Measurements from ENCODE around the gene F11R.
"Not testable (repeated sequence)": the region's sequence is repeated elsewhere in the genome, so short reads cannot be mapped to it uniquely, and the experiment has no call there.

The F11R gene

GRCh38 chr1:161020509-161021164 is at the start of gene F11R:
Gene F11R (minus strand): TSS chr1:161021152. CDS start chr1:161021073, 79 bp downstream.
- no peak for DNase-seq

DNA sequence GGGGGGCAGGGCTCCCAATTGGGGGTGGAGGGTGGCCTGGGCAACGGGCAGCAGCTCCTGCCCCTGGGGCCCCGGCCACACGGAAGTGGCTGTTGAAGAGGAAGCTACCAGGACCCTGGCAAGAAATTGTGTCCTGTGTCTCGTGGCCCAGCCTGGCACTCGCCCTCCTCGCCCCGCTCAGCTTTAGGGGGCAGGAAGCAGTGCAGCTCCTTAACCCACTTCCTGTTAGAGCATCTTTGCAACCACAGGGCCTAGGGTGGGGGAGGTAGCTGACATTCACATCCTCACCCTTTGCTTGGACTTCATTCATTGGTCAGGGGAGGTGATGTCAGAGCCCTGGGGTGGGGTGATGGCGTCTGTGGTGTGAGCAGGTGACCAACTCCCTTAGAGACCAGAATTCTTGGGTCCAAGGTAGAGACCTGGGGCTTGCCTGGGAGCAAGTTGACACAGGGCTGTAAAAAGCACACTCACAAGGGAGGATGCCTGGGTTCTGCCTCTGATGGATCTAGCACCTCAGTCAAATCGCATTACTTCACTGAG is 48.8 kb upstream of the F11R start, which contains the start of gene ARHGAP30:
Gene ARHGAP30, minus strand, starts transcription at position 161 of the 540 bp plus-strand sequence. CDS start 267 bp downstream, outside the sequence.
- DNase-seq, result no peak

- DNase-seq, result no peak
Observed at GRCh38 chr1:161069241-161069640, 48.3 kb upstream of the F11R start.

DNA sequence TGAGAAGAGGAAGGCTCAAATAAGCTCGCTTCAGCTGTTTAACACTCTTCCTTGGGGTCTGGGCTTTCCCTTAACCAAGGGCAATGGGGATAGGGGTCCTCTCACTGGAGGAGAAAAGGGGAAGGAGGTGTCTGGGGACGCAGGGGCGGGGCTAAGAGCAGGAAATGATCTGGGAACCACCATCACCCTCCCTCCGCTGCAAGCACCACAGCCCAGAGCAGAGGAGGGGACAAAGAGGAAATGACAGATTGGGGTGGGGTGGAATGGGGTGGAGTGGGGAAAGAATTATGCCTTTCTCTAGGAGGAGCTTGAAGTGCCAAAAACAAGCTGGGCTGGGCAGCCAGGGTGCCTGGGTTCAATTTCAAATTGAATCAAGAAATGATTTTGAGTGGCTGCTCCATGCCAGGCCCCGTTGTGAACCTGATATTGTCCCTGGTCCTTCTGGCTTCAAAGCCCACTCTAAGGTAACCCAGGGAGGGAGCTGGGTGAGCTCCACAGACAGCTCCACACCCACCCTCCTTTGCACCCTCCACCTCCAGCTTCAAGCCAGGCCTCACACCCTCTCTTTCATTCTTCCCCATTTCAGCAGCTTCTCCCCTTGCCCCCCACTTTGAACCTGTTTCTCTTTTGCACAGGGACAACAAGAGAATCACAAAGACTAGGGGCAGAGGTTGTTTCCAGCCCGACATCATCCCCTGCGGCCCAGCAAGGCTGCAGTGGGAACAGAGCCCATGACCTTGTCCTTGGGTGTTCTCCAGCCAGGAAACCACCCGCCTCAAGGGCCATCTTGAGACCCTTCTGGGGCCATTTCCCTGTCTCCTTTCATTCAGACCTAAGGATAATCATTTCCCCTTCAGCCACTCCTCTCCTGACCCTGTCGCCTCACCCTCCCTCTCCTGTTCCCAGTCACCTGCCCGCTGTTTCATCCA is 47.6 kb upstream of the F11R start:
- DNase-seq, result no peak

DNA sequence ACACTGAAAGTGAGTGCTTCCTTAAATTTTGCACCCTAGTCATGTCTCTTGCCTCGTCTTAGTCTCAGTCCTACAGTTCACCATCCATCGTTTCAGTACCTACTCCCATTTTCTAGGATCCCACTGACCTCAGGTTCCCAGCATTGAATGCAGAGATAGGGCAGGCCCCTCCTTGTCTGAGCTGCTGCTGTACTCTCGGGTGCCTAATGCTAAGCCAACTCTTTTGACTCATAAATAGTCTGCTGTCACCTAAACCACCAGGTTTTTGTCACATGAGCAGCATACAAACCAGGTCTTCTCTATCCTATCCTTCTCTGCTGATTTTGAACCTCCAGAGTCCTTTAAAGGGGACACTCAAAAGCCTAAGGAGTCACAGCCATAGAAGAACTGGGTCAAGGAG is 45.7 kb upstream of the F11R start:
- DNase-seq, result no peak

DNA sequence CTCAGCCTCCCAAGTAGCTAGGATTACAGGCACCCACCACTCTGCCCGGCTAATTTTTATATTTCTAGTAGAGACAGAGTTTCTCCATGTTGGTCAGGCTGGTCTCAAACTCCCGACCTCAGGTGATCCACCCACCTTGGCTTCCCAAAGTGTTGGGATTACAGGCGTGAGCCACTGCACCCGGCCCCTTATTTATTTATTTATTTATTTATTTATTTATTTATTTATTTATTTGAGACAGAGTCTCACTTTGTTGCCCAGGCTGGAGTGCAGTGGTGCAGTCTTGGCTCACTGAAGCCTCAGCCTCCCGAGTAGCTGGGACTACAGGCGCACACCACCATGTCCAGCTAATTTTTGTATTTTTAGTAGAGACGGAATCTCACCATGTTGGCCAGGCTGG is 44.7 kb upstream of the F11R start:
- not testable (repeated sequence) for DNase-seq

- not testable (repeated sequence) for DNase-seq
Observed at GRCh38 chr1:161063936-161064335, 43.0 kb upstream of the F11R start.

- no peak for DNase-seq
Observed at GRCh38 chr1:161061419-161061818, 40.5 kb upstream of the F11R start.

- DNase-seq, result no peak
Observed at GRCh38 chr1:161059293-161059692, 38.3 kb upstream of the F11R start.

DNA sequence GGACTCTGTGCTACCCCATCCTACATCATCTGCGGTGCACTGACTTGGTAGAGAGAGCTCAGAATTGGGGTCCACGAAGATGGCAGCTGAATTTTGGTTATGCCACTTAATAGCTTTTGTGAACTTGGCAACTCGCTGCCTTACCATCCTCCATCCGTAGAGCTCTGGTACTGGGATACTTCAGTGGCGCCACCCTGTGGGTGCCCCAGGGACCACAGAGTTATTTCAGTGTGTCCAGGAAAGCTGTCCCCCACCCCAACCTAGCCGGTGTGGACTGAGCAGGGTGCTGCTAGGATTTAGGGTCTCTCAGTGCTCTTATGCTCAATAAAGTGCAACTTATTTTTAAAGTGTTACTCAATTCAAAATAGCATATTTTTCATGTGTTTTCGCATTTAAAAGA is 33.9 kb upstream of the F11R start:
- DNase-seq, result no peak

- no peak for DNase-seq
Observed at GRCh38 chr1:161054232-161054631, 33.3 kb upstream of the F11R start.

DNA sequence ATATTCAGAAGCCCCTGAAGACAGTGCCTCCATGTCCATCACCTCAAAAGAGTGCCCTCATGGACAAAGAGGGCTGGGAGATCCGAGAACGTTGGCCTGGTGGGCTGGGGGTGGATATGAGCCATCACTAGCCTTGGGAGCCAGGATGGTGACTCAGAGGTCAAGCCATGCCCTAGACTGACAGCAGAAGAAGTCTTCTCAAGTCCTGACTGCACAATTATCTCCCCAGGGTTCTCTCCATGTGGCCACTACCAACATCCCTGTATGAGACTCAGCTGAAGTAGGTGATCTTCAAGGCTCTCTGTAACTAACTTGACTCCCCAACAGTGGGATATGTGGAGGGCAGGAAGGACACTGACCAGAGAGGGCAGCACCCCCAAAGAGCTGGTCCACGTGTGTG is 31.9 kb upstream of the F11R start:
- no peak for DNase-seq

- DNase-seq, result no peak
Observed at GRCh38 chr1:161051219-161051618, 30.3 kb upstream of the F11R start.

DNA sequence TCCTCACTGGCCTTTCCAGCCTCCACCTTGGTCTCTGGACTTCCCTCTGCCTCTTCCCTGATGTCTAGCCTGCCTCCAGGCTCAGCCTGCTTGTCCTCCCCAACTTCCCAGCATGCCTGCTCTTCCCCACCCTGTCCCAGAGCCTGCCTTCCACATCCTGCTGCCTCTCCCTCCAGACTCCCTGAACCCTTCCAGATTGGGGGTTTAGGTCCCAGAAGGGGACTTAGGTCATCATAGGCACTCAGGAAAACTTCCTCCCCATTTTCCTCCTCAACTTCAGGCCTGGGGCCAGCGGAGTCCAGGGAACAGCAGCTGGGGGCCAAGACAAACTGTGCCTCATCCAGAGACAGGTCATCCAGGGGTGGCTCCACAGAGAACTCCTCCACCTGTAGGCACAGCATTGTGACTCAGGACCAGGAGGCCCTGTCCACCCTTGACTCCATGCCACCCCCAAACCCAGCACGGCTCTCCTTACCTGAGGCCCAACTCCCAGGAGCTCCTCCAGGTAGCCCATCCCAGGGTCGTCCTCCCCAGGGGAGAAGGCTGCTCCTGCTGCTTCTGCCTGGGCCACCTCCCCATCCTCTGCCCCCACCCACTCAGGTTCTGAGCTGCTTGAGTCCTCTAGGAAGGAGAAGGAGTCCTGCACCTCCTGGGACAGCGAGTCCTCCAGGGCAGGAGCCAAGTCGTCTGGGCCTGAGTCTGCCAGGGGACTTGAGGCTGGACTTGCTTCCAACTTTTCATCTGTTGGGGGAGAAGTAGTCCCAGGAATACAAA is 28.2 kb upstream of the F11R start:
- no peak for DNase-seq

DNA sequence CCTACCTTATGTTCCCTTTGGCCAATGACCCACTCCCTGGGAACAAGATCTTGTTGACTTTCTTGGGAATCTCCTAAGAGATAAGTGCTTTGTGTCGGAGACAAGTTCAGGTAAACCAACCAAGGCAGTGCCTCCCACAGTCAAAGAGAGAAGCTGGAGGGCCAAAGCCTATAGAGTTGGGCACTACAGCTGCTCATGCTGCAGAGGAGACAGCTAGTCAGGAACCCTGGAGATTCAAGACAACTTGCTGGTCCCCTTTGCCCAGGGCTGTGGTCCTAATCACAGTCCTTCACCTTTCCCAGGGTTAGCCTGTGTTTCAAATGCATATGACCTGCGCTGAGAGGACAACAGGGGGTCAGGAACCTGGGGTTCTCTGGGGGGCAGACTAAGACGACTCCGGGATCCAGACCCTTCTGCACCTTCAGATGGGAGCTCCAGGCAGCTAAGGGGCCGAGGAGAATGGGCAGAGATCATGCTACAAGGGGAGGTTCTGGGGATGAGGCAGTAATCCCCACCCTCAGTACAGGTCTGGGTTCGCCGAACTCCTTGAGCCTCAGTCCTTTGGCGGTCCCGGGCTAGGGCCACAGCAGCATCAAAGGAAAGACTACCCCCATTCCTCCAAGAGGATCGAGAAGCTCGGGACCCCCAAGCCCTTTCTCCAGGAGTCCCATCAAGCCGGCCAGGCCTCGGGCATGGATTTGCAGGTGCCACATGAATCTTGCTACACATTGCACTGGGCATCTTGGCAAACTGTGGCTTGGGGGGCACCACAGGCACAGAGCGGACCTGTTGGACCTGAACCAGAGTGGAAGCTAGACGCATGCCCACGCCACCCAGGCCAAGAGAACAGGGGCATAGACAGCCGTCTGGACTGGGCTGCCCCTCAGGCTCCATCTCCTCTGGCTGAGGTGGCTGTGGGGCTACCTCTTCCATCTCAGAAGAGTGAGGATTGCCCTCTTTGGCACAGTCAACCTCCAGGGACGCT is 26.8 kb upstream of the F11R start:
- no peak for DNase-seq

DNA sequence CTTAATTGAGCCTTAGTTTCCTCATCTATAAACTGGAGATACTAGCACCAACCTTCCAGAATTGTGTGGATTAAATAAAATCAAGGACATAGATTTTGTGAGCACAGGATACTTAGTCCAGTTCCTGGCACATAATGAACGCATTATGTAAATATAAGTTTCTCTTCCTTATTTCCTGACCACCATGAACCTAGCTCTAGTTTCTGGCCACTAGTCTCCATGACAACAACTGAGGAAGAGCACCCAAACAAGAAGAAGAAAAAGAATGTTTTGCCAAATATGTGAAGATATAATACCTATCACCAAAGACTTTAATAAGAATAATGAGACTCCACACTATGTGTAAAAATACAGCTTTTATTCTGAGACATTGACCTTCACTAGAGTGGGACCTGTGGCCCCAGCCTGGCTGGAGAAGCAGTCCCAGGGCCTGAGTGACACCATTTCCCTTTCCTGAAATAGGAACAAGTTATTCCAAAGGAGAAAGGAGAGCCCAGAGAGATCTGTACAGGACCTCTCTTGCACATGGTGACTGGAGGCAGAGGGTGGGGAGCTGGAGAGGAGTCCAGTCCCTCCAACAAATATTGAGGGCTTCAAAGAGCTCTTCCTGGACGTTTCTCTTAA is 25.8 kb upstream of the F11R start:
- no peak for DNase-seq

DNA sequence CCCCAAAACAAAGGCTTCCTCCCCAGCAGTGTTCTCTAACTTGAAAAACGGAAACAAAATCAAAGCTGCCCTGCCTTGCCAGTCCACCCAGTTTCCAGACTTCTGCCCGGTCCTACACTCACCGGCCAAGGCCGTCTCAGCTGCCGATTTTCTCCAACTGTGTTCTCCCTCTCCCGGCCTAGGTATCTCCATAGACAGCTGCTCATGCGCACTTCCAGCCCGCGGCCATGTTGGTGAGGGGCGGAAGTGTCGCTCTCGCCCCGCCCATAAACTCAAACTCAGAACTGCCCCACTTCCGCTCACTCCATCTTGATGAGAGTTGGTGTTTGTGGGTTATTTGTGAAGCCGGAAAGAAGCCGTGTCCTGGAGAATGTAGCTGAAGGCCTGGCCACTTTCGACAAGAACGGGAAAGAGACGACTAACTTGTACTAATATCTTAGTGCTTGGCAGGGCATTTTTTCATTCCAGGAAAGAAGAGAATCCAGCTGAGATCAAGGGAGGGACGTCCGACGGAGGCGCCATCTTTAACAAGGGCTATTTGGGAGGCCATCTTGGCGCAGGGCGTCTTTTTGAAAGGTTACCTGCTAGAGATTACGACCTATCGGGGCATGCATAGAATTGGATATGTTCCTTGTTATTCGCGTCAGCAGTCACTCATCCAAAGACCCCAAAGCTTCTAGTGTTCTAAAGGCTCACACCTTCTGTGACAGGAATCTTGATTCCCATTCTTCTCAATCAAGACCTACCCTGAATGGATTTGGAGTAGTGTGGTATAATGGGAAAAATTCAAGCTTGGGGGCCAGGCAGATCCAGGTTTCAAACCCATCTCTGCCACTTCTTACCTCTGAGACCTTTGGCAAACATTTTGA is 25.0 kb upstream of the F11R start, which contains the start of gene USF1:
Gene USF1, minus strand, starts transcription at position 242 of the 869 bp plus-strand sequence. CDS start 2,702 bp downstream, outside the sequence.
- DNase-seq, result peak; percentile 97

DNA sequence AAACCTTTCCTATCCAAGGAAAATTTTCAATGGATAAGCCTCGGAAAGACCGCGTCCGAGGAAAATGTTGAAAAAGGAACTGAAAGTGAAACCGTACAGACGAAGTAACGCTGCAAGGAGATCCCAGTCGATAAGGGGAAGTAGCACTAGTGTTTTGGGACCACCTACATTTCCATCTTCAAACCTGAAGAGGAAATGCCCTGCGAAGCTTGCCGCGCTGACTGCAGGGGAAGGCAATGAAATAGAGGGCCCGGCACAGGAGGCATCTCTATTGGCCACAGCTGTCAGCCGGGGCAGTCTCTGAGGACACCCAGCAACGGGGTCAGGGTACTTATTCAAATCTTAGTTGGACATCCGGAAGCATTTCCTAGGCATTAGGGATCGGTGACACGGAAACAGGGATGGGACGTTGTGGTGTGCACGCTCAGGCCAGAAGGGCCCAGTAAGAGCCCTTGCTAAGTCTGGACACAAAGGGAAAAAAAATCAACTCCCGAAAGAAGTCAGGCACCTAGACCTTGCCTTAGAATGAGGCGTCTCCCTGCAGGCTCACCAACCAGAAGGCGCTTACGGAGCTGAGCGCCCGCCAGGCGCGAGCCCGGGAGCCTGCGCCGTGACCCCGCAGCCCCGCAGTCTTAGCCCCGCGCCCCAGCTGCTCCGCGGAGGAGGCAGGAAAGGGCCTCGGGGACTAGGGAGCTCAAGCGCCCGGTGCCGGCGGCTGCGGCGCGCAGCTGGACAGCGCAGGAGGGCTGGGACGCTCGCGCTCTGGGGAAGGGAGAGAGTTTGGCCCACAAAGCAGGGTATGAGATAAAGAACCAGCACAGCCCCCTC is 24.2 kb upstream of the F11R start:
- DNase-seq, result peak; percentile 72

- DNase-seq, result no peak
Observed at GRCh38 chr1:161044535-161044907, 23.6 kb upstream of the F11R start.

Measured in right forelimb (tissue), 1 donor.